ENCODE measurements around the gene GOLGA6L9.
"Not testable (repeated sequence)": the region's sequence is repeated elsewhere in the genome, so short reads cannot be mapped to it uniquely, and the experiment has no call there.

The GOLGA6L9 gene, protein sequence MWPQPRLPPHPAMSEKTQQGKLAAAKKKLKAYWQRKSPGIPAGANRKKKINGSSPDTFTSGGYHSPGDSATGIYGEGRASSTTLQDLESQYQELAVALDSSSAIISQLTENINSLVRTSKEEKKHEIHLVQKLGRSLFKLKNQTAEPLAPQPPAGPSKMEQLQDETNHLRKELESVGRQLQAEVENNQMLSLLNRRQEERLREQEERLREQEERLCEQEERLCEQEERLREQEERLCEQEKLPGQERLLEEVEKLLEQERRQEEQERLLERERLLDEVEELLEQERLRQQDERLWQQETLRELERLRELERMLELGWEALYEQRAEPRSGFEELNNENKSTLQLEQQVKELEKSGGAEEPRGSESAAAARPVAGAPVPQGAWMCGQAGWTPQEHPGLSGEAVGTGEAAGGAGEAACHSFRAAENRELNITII

DNA sequence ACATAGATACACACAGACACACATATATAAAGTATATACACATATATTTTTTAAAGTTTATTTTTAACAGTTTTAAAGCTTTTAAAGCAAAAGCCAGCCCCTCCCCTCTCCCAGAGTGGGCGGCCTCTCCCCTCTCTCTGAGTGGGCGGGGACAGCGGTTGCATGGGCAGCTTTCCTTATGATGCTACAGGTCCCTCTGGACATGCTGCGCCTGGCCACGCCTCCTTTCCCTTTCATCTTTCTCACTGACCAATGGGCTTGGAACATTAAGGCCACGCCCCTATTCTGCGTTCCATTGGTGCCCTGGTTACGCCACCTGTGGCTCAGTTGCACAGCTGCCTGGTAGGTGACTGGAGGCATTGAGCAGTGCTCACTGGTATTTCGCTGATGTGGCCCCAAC is at the start of gene GOLGA6L9:
Gene GOLGA6L9, plus strand, starts transcription at position 124 of the 400 bp plus-strand sequence. Its CDS starts 264 bp downstream, at position 388.
- not testable (repeated sequence) for DNase-seq (ENCODE audit: low spot score)

DNA sequence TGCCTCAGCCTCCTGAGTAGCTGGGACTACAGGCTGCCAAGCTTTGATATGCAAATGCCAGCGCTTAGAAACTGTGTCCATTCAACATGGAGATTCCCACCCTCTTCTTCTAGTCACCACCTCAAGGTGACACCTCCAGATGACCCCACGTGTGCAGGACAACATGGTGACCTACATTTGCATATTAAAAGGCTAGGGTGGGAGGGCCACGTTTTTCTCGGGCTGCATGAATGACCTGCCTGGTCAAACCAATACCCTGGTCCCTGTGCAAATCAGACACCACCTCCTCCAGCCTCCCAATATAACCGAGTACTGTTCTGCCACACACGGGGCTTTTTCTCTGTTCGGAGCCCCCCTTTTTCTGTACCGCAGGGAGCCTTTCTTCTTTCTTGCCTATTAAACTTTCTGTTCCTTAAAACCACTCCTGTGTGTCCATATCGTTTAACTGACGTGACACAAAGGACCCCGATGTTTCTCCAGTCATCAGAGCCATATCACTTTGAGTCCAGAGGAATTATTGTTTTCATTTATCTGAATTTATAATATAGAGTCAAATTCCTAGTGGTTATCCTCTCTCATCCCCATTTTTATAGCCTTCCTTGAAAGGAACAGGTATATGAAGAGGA is 48.2 kb upstream of the GOLGA6L9 start:
- DNase-seq (ENCODE audit: low spot score), result not testable (repeated sequence)

DNA sequence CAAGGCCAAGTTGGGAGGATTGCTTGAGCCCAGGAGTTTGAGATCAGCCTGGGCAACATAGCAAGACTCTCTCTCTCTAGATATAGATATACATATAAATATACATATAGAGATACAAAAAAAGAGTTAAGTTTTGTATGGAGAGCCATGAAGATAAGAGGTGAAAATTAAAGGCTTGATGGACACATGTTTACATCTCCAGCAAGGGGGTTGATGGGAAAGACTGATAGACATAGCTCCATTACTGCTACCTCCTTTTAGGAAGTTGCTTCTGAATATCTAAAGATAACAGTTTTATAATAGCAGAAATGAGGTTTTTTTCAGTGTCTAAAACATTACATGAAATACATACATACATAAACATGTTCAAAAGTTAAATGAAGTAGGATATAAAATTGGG is 42.4 kb upstream of the GOLGA6L9 start:
- DNase-seq (ENCODE audit: low spot score), result not testable (repeated sequence)

DNA sequence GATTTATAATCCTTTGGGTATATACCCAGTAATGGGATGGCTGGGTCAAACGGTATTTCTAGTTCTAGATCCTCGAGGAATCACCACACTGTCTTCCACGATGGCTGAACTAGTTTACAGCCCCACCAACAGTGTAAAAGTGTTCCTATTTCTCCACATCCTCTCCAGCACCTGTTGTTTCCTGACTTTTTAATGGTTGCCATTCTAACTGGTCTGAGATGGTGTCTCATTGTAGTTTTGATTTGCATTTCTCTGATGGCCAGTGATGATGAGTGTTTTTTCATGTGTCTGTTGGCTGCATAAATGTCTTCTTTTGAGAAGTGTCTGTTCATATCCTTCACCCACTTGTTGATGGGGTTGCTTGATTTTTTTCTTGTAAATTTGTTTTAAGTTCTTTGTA is 39.5 kb upstream of the GOLGA6L9 start:
- not testable (repeated sequence) for DNase-seq (ENCODE audit: low spot score)

DNA sequence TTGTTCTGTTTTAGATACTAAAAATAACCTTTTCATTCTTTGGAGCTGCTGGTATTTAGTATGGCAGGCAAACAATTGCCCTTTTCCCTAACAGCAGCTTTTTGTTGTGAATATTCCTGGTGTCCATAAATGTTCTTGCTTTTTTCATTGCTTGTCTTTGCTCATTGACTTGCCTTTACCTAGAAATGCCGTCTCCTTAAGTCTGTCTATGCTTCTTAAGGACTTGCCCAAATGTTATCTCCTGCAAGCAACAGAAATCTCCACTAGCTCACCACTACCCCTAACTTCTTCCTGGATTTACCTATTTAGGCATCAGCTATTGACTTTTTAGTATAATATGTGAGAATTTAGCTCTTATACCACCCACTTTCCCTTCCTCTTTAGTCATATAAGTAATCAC is 37.5 kb upstream of the GOLGA6L9 start:
- not testable (repeated sequence) for DNase-seq (ENCODE audit: low spot score)

DNA sequence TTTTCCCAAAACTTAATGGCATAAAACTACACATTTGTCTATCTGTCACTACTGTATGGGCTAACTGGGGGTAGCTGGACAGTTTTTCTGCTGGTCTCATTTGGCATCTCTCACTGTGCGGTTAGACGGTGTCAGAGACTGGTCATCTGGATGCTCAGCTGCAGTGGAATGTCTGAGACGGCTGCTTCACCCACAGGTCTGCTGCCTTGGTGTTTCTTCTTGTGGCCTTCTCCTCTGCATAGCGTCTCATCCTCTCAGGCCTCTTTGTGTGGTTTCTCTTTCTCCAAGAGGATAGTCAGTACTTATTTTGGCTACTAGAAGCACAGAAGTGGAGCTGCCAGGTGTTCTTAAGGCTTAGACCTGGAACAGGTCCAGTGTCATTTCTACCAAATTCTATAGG is 35.9 kb upstream of the GOLGA6L9 start:
- DNase-seq (ENCODE audit: low spot score), result peak; percentile 41

DNA sequence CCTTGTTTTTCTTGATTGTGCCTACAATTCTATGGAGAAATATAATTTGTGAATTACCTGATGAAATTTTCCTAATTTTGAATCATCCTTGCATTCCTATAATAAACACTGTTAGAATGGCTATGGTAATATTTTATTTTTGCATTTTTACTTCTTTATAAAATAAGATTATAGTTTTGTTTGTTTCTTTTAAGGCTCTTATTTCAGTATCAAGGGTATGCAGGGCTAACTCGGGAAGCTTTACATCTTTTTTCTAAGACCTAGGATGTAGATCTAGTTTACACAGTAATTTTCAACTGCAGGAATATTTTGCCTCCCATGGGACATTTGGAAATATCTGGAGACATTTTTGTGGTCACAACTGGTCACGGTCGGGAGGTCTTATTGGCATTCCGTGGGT is 33.8 kb upstream of the GOLGA6L9 start:
- not testable (repeated sequence) for DNase-seq (ENCODE audit: low spot score)

DNA sequence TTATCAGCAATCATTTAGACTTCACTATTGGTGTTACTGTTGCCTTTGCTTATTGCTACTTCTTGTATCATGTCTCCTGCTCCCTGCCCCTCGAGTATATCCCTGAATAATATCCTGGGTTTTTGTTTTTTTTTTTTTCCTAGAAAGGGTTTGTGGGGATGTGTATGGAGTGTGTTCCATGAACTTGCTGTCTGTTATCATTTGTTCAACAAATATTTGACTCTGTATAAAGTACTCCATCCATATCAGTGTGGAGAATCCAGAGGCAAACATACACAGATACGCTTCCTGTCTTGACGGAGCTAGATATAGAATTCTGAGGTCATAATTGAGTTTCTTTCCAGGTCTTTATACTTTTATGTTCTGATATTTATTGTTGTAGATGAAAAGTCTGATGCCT is 31.8 kb upstream of the GOLGA6L9 start:
- no peak for DNase-seq (ENCODE audit: low spot score)

DNA sequence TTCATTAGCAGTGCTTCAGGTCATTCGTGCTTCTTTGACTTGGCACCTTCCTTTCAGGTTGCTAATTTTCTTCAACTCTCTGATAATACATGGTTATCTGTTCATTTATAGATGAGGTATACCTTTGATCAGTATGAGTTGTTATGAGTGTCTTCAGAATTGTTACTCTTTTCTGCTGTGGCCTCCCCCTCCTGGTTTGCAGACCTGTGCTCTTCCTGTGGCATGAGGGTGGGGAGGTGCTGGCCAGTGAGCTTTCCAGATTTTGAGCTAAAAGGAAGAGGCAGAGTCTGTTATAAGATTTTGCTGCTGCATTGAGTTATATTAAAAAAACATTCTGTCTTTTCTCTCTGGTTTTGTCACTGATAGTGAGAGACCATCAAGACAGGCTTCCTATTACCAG is 30.8 kb upstream of the GOLGA6L9 start:
- DNase-seq (ENCODE audit: low spot score), result no peak

DNA sequence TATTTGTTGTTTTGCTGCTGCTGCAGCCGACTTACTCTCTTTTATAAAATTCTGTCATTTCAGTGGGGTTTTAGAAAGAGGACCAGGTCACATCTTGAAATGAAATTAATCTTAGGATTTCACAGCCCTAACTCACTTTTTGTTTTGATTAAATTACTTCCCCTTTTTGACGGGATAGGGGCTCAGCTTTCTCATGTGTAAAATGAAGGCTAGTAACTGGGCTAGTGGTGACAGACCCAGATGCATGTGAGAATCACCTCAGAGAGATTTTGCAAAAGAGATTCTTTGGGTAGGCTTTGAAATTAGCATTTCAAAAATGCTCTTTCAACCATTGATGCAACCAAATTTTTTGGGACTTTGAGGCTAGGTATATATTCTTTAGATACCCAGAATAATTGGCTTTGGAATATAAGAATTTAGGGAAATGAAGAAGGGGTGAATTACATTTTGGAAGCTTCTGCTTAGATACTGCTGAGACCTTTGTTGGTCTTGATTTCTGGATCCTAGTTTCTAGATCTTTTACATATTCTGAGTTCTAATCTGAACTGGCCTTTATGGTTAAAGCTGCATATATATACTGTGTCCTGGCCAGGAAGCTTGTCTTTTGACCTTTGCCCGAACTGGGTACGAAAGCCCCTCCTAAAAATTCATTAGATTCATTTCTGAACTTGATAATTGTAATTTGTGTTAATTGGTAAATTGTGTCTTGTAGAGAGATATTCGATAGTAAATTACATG is 30.1 kb upstream of the GOLGA6L9 start:
- not testable (repeated sequence) for DNase-seq (ENCODE audit: low spot score)

DNA sequence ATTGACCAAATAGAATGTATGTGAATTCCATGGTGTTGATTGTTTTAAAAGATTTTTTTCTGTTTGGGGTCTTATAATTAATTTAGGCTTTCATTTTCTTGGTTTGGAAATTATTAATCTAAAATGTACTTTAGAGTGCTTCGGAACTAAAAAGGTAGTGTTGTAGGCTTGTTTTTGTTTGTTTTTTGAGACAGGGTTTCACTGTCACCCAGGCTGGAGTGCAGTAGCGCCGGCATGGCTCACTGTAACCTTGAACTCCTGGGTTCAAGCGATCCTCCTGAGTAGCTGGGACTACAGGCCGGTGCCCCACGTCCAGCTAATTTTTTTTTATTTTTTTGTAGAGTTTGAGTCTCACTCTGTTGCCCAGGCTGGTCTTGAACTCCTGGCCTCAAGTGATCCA is 27.7 kb upstream of the GOLGA6L9 start:
- not testable (repeated sequence) for DNase-seq (ENCODE audit: low spot score)

DNA sequence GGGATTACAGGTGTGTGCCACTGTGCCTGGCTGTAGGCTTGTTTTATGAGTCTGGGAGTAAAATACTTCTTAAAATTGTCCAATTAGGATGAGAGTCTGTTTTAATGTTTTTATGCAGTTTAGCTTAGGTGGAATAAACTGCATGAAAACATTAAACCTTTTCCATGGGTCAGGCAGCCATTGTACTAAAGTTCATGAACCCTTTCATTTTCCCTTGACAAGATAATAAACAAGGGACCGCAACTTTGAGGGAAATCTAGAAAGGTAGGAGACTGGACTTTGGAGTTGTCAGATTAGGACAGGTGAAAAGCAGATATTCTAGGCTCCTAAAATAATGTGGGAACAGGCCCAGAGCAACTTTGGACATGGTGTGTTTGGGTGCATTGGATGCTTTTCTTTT is 27.3 kb upstream of the GOLGA6L9 start:
- DNase-seq (ENCODE audit: low spot score), result not testable (repeated sequence)

DNA sequence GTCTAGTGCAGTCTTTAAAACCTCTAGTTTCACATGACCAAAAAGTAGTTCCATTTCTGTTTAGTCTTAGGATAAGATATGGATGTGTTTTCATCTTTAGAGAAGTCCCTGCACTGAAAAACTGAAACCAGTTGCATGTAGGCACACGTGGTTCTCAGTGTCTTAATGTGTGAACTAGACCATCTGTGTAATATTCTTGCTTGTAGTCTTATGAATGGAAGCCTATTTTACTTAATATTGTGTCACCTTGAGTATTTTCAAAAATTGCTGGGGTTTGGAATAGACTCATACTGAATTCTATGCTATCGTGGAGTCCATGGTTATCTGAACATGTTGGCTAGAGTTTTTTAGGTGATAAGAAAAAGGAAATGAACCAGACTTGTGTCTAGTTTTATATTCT is 23.4 kb upstream of the GOLGA6L9 start:
- not testable (repeated sequence) for DNase-seq (ENCODE audit: low spot score)

DNA sequence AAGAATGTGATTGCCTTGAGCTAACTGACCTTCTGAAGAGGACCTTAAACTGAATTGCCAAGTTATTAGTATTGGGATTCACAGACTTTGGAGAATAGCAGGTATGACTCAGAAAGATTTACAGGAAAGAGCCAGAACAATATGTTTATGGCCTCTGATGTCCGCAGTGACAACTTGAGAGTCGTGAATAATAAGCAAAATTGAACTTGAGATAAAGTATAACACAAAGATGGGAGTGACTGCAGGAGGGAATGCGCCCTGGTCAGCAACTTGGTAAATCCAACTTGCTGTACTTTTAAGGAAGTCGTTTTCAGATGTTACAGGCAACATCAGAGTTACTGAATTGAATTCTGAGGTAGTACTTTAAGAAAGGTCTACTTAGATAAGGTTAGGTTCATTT is 19.3 kb upstream of the GOLGA6L9 start:
- DNase-seq (ENCODE audit: low spot score), result not testable (repeated sequence)

DNA sequence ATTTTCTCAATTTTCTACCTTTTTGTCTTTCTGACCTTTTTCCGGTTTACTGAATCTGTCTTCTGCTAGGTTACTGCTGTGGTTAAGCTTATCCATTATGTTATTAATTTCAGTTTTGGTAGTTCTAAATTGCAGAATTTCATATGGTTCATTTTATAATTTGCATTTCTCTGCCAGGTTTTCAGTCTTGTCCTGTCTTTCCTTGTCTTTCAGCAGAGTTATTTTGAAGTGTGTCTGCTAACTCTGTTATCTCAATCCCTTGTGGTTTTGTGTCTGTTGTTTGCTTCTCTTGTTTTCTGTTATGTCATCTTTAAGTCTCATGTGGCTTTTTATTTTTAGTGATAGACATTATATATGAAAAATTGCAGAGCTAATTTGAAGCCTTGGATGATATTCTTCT is 18.0 kb upstream of the GOLGA6L9 start:
- DNase-seq (ENCODE audit: low spot score), result not testable (repeated sequence)

DNA sequence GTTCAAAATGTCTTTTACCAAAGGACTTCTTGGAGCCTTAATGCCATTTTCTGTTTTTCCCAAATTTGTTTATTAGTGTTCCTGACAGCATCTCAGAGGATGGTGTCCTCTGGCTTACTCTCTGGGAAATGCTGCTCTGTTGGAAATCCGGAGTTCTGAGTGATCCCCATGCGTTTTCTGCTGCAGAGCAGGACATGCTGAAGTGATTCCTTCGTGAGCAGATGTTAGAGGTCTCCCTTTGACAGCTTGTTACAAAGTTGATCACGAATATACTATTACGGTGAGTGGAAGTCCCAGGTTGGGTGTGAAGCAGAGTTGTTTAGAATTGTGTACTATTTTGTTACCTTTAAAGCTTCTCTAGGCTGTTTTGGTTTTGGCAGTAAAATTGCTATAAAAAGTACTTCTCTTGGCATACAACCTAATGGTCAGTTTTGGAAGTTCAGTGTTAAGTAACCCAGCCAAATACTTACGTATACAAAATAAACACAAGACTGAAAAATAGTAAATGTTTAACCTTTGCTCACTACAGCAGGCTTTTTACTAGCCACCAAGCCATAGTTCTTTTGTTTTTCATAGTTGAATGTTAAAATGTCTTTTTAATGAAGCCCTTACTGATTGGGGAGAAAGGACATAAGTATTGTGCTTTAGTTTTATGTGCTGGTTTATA is 15.0 kb upstream of the GOLGA6L9 start:
- DNase-seq (ENCODE audit: low spot score), result not testable (repeated sequence)

DNA sequence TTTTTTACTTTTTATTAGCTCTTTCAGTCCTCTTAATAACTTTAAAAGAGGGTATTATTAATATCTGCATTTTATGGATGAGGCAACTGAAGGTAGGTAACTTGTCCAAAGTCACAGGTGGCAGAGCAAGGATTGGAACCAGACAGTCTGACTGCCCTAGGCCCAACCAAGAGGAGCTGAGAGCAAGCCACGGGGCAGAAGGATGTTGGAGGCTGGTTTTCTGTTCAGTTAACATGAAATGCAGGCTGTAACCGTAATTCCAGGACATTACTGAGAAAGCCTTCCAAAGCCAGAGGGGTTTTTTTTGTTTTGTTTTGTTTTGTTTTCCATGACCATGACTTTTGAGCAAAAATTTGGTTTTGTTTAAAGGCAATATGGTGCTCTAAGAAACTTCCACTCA is 9.1 kb upstream of the GOLGA6L9 start:
- not testable (repeated sequence) for DNase-seq (ENCODE audit: low spot score)

DNA sequence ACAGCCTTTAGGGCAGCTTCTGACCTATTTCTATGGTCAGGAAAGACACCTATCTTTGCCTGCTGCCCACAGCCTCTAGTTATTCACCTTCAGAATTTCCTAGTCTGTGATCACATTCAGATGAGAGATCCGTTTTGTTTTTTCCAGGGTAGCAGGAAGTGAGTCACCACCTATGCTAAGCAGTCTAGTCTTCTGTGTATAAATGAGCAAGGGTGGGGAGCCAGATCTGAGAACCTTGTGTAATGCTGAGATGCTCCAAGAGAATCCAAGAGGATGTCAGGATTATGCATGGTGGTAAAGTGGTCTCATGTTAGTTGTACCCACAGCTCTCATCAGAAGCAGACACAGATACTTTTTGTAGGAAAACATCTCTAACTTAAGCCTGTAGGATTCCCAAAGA is 8.7 kb upstream of the GOLGA6L9 start:
- not testable (repeated sequence) for DNase-seq (ENCODE audit: low spot score)

DNA sequence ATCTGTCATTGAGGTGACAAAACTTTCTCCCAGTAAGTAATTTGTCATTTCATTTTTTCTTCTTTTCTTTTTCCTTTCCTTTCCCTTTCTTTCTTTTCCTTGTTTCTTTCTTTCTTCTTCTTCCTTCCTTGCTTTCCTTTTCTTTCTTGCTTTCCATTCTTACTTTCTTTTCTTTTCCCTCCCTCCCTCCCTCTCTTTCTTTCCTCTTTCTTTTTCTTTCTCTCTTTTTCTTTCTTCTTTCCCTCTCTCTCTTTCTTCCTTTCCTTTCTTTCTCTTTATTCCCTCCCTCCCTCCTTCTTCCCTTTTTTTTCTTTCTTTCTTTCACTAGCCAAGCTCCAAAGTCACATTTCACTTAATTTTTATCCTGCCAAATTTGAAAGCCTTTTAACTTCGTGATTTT is 2.5 kb upstream of the GOLGA6L9 start:
- not testable (repeated sequence) for DNase-seq (ENCODE audit: low spot score)

DNA sequence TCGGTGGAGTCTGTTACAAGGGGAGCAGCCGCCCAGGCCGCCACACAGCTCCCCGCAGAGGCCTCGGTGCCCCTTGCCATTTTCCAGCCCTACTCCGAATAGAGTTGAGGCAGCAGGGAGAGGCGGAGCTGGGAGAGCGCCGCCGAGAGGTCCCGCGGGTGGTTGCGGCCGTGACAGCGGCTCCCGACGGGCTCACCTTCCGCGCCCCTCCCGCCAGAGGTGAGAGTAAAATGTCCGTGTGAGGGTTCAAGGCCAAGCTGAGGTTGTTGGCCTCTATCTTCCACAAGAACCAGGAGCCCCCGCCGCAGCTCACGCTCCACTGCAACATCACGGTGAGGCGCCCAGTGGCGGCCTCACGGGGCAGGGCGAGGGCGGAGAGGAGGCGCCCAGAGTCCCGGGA is 15.8 kb downstream of the GOLGA6L9 start:
- DNase-seq (ENCODE audit: low spot score), result not testable (repeated sequence)

DNA sequence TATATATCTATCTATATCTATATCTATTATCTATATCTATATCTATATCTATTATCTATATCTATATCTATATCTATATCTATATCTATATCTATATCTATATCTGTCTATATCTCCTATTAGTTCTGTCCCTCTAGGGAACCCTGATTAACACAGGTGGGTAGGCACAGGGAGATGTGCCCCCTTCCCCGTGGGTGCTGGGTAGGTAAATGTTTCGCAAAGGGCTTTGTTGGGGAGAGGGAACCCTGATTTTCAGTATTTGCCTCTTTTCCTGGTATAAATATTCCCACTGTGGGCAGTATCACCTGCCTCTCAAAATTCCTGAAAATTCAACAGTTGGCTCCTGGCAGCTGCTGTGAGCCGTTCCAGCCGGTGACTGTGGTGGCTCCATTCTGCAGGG is 27.7 kb downstream of the GOLGA6L9 start:
- not testable (repeated sequence) for DNase-seq (ENCODE audit: low spot score)

DNA sequence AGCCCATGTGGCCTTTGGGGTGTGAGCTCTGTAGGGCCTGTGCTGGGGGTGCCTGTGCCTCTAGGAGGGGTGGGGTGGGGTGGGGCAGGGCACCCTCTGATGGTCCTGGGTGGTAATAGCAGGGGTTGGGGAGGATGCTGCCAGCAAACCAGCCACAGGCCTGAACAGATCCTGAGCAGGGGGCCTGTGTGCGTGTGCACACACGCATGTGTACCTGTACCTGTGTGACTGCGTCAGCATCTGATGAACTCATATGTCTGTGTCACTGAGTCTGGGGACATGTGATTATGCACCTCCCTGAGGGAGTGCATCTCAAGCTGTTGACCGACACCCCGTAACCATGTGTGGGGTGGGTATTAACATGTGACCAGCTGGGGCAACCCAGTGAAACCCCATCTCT is 36.0 kb downstream of the GOLGA6L9 start:
- DNase-seq (ENCODE audit: low spot score), result not testable (repeated sequence)

Measured in GM03348 (cell line).